GM12878 (cell line): ENCODE data around the gene NPSR1. TPM values are rescaled to one million over a fixed set of nuclear protein-coding genes. Genes with fewer than 3 reads are reported as not detected.

Experiments
- ATAC-seq: fragments of 200-7000 bp; cut with Tn5 transposase; 3 replicates; pipeline ENCODE4 v1.9.1; 2020; ENCODE audit warnings: mild to moderate bottlenecking, moderate library complexity
- BruUV-seq: library from RNA; stranded (reverse); fragments of 400-500 nt; replicated peaks from 2 replicates; lab custom pipeline; 2021; lab: Mats Ljungman, UMichigan
- CTCF ChIA-PET: fragments of 300-600 bp; sonication (Branson Sonifier 250); formaldehyde crosslinking; extraction: SDS; loops from one replicate; lab custom pipeline; 2021; ENCODE audit warnings: inconsistent platforms; lab: Yijun Ruan, JAX
- POLR2A ChIA-PET: fragments of 350-600 bp; formaldehyde crosslinking; extraction: SDS; loops from one replicate; lab custom pipeline; 2021; ENCODE audit warnings: inconsistent platforms; lab: Charles Lee
- RAD21 ChIA-PET: fragments of 300-600 bp; sonication (Branson Sonifier 250); formaldehyde crosslinking; loops from one replicate; lab custom pipeline; 2023; ENCODE audit warnings: antibody characterized with exemption; ENCODE audit not compliant: unreplicated experiment; lab: Charles Lee
- SMC1A ChIA-PET: fragments of 300-600 bp; sonication (Branson Sonifier 250); formaldehyde crosslinking; loops from one replicate; lab custom pipeline; 2023; ENCODE audit not compliant: unreplicated experiment, uncharacterized antibody; lab: Charles Lee
- DNase-seq: peaks from one replicate; pipeline ENCODE4 v3.0.0-alpha.2; 2011; ENCODE audit warnings: low read depth, low spot score
- FAIRE-seq: peaks from 3 replicates; lab custom pipeline; 2011; peaks lifted over from hg19 to GRCh38; lab: Jason Lieb, UNC
- H2AFZ ChIP-seq: 2 replicates; pipeline ENCODE4 v1.6.0; 2011; ENCODE audit warnings: low read depth, low read length, control low read depth; ENCODE audit not compliant: control insufficient read depth
- H3K27ac ChIP-seq: 2 replicates; pipeline ENCODE4 v1.5.1; 2011; ENCODE audit warnings: control low read depth; ENCODE audit not compliant: control insufficient read depth, insufficient read depth
- H3K27me3 ChIP-seq, 2 experiments: replicated peaks in 1 of 2; 2 replicates each; pipeline versions ENCODE4 v1.6.0 to v1.6.1; 2011; ENCODE audit warnings: low read length in 1 of 2; ENCODE audit not compliant: control insufficient read depth in 2 of 2, insufficient read depth in 2 of 2
- H3K36me3 ChIP-seq, 2 experiments: 2 replicates each; pipeline ENCODE4 v1.5.1; 2011; ENCODE audit warnings: low read length in 1 of 2; ENCODE audit not compliant: control insufficient read depth in 2 of 2, insufficient read depth in 2 of 2
- H3K4me1 ChIP-seq: 2 replicates; pipeline ENCODE4 v1.6.1; 2011; ENCODE audit warnings: mild to moderate bottlenecking, low read length, moderate library complexity, mixed read lengths; ENCODE audit not compliant: control insufficient read depth, insufficient read depth
- H3K4me2 ChIP-seq: 2 replicates; pipeline ENCODE4 v1.6.0; 2011; ENCODE audit warnings: control low read depth; ENCODE audit not compliant: control insufficient read depth, insufficient read depth
- H3K4me3 ChIP-seq: fragments of 200-600 bp; sonication (generic); 2 replicates; pipeline ENCODE4 v1.5.1; 2016
- H3K79me2 ChIP-seq: 2 replicates; pipeline ENCODE4 v1.6.0; 2011; ENCODE audit warnings: low read length; ENCODE audit not compliant: control insufficient read depth, insufficient read depth
- H3K9ac ChIP-seq: 2 replicates; pipeline ENCODE4 v1.8.0; 2011; ENCODE audit warnings: low read length, control low read depth, mixed read lengths; ENCODE audit not compliant: control insufficient read depth, insufficient read depth
- H3K9me3 ChIP-seq: replicated peaks from 3 replicates; pipeline ENCODE4 v1.5.1; 2011; ENCODE audit warnings: mild to moderate bottlenecking, low read length; ENCODE audit not compliant: control insufficient read depth, insufficient read depth
- H4K20me1 ChIP-seq: 2 replicates; pipeline ENCODE4 v1.6.0; 2011; ENCODE audit not compliant: control insufficient read depth, insufficient read depth
- PAX5 ChIP-seq: IDR thresholded peaks from 2 replicates; pipeline ENCODE4 v1.6.1; 2011; ENCODE audit warnings: low read depth, low read length, borderline replicate concordance
- ZNF622 ChIP-seq: fragments of 450-650 bp; IDR thresholded peaks from 2 replicates; pipeline ENCODE4 v1.6.1; 2017; ENCODE audit warnings: mild to moderate bottlenecking, inconsistent platforms
- WGBS: methylation state at CpG from one replicate; pipeline ENCODE4 v1.1.6; 2016; ENCODE audit warnings: low lambda C conversion rate; ENCODE audit not compliant: insufficient replicate concordance, insufficient coverage; ENCODE audit errors: missing lambda C conversion rate; 5-methylcytosine and 5-hydroxymethylcytosine counted together
- in situ Hi-C: fragments of 300-500 bp; cut with MboI; formaldehyde crosslinking; loops from 9 replicates; pipeline ENCODE4 v1.14.3; 2018; ENCODE audit warnings: mixed read lengths
- intact Hi-C: fragments of 100-400 bp; cut with micrococcal nuclease; formaldehyde crosslinking; loops from one replicate; pipeline ENCODE4 v1.14.2; 2022; ENCODE audit not compliant: unreplicated experiment
- polyA plus RNA-seq, 11 experiments: library from polyadenylated mRNA; depleted of rRNA in 4 of 11; unstranded in 6 of 11; stranded (reverse) in 5 of 11; fragments of >200 nt; fragmentation: Nextera tagmentation in 4 of 11; fragmentation: Illumina TruSeq in 1 of 11; extraction: Ambion mirVana in 4 of 11; extraction: Trizol in 1 of 11; gene quantifications; 1 replicate in 1 of 11; 2 replicates in 10 of 11; pipeline versions ENCODE4 v1.2.1 to v1.2.3, GENCODE V29; 2011 to 2016; ENCODE audit warnings: inconsistent platforms in 2 of 11, missing spikeins in 2 of 11, low read depth in 1 of 11
- total RNA-seq, 4 experiments: library from RNA; depleted of rRNA in 3 of 4; stranded (reverse); fragments of >200 nt in 3 of 4; fragmentation: Illumina TruSeq in 1 of 4; extraction: Trizol in 1 of 4; gene quantifications; 2 replicates each; pipeline versions ENCODE4 v1.2.1 to v1.2.3, GENCODE V29; 2013 to 2021
- TF ChIP-seq, protein P1 (sequence below): fragments of 450-650 bp; IDR thresholded peaks from 2 replicates; pipeline ENCODE4 v1.6.1; 2018; ENCODE audit warnings: borderline replicate concordance, mild to moderate bottlenecking; ENCODE audit not compliant: partially characterized antibody
- TF ChIP-seq, protein P2 (sequence below): fragments of 450-650 bp; IDR thresholded peaks from 2 replicates; pipeline ENCODE4 v1.6.1; 2016; ENCODE audit warnings: mild to moderate bottlenecking
- TF ChIP-seq, protein P3 (sequence below): fragments of 450-650 bp; formaldehyde crosslinking; IDR thresholded peaks from 2 replicates; pipeline ENCODE4 v1.5.0; 2022; ENCODE audit warnings: mild to moderate bottlenecking, missing genetic modification characterization

Gene NPSR1
- total and polyA plus RNA-seq, 10 of the 15 experiments (the other 5 are each of a cell fraction or from before 2014, with no cell fraction given) = 0.20 TPM; not detected in 9

DNA sequence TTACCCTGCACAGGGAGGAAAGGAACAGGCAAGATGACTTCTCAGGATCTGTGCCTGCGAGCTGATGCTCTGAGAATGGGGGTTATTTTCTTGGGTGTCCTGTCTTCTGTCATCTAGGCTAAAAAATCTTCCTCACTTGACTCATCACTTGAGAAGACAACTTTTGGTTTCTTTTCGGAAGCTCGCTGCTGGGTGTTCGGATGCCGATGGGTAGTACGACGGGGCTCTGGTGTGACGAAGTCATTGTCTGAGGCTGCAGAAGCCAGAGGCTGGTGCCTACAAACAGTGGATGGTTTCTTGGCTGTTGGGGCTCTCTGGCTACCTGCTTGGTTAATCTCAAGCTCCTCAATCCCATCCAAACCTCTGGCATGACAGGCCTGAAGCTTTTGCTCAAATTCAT lies 92.2 kb downstream of the NPSR1 start:
- Histone ChIP-seq H3K79me2 (no peaks in the 10 kb centered on the region), H3K27ac (no peak overlapping the region), H3K27me3 (no peaks in the 10 kb centered on the region), H3K4me2 (no peak overlapping the region), H3K4me3 (no peak overlapping the region), H3K9me3 (no peaks in the 10 kb centered on the region; the same call in 2 of the 3 replicates), H2AFZ (no peak overlapping the region), H3K36me3 (no peaks in the 10 kb centered on the region), H3K9ac (no peak overlapping the region), H3K4me1 (no peaks in the 10 kb centered on the region), H4K20me1 (no peaks in the 10 kb centered on the region)
- no peak for TF ChIP-seq PAX5
- TF ChIP-seq, protein P1, sequence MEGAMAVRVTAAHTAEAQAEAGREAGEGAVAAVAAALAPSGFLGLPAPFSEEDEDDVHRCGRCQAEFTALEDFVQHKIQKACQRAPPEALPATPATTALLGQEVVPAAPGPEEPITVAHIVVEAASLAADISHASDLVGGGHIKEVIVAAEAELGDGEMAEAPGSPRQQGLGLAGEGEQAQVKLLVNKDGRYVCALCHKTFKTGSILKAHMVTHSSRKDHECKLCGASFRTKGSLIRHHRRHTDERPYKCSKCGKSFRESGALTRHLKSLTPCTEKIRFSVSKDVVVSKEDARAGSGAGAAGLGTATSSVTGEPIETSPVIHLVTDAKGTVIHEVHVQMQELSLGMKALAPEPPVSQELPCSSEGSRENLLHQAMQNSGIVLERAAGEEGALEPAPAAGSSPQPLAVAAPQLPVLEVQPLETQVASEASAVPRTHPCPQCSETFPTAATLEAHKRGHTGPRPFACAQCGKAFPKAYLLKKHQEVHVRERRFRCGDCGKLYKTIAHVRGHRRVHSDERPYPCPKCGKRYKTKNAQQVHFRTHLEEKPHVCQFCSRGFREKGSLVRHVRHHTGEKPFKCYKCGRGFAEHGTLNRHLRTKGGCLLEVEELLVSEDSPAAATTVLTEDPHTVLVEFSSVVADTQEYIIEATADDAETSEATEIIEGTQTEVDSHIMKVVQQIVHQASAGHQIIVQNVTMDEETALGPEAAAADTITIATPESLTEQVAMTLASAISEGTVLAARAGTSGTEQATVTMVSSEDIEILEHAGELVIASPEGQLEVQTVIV = no peak
- TF ChIP-seq, protein P2, sequence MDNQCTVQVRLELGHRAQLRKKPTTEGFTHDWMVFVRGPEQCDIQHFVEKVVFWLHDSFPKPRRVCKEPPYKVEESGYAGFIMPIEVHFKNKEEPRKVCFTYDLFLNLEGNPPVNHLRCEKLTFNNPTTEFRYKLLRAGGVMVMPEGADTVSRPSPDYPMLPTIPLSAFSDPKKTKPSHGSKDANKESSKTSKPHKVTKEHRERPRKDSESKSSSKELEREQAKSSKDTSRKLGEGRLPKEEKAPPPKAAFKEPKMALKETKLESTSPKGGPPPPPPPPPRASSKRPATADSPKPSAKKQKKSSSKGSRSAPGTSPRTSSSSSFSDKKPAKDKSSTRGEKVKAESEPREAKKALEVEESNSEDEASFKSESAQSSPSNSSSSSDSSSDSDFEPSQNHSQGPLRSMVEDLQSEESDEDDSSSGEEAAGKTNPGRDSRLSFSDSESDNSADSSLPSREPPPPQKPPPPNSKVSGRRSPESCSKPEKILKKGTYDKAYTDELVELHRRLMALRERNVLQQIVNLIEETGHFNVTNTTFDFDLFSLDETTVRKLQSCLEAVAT = 0 out of 2 replicates have a peak, but pooled peaks have one; percentile 24
- TF ChIP-seq, protein P3, sequence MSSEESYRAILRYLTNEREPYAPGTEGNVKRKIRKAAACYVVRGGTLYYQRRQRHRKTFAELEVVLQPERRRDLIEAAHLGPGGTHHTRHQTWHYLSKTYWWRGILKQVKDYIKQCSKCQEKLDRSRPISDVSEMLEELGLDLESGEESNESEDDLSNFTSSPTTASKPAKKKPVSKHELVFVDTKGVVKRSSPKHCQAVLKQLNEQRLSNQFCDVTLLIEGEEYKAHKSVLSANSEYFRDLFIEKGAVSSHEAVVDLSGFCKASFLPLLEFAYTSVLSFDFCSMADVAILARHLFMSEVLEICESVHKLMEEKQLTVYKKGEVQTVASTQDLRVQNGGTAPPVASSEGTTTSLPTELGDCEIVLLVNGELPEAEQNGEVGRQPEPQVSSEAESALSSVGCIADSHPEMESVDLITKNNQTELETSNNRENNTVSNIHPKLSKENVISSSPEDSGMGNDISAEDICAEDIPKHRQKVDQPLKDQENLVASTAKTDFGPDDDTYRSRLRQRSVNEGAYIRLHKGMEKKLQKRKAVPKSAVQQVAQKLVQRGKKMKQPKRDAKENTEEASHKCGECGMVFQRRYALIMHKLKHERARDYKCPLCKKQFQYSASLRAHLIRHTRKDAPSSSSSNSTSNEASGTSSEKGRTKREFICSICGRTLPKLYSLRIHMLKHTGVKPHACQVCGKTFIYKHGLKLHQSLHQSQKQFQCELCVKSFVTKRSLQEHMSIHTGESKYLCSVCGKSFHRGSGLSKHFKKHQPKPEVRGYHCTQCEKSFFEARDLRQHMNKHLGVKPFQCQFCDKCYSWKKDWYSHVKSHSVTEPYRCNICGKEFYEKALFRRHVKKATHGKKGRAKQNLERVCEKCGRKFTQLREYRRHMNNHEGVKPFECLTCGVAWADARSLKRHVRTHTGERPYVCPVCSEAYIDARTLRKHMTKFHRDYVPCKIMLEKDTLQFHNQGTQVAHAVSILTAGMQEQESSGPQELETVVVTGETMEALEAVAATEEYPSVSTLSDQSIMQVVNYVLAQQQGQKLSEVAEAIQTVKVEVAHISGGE (CRISPR knock-in tag) = no peak
- TF ChIP-seq ZNF622 = no peak
- ATAC-seq (peak; percentile 21), FAIRE-seq (no peak), DNase-seq (no peak)
- WGBS = 63% methylated on average over 8 of the region's 8 CpGs
- ChIA-PET CTCF (interaction anchor here (0.7 to 5.9 kb wide), 4 partner anchors 16 to 76 kb away, joined by 3 to 46 read pairs (median 8); no protein-coding TSS in a partner anchor), POLR2A (interaction anchor here (0.7 to 2.4 kb wide), 8 partner anchors 8 to 71 kb away, joined by 3 to 8 read pairs (median 4); no protein-coding TSS in a partner anchor), RAD21 (interaction anchor here (0.7 to 16.3 kb wide), 7 partner anchors 8 to 284 kb away, joined by 3 to 362 read pairs (median 3); no protein-coding TSS in a partner anchor), SMC1A (interaction anchor here (0.8 to 14.2 kb wide), 8 partner anchors 8 to 77 kb away, joined by 3 to 220 read pairs (median 4); no protein-coding TSS in a partner anchor)
- intact Hi-C loops (loop anchor here (10.0 kb wide), 1 partner anchor 975 kb away; no protein-coding TSS in a partner anchor), in situ Hi-C loops (no loop called here)
- BruUV-seq = no TSS peak
